ENCODE measurements around the gene NAALADL2.
"Not testable (repeated sequence)": the region's sequence is repeated elsewhere in the genome, so short reads cannot be mapped to it uniquely, and the experiment has no call there.

NAALADL2 gene

GRCh38 chr3:175526609-175527280 is 667.6 kb downstream of the NAALADL2 start:
- DNase-seq (ENCODE audit: extremely low read depth in 1 of 2, low read depth in 1 of 2) = no peak

GRCh38 chr3:175528693-175529092 is 669.6 kb downstream of the NAALADL2 start:
- DNase-seq (ENCODE audit: extremely low read depth in 1 of 2, low read depth in 1 of 2) = not testable (repeated sequence)

- DNase-seq (ENCODE audit: extremely low read depth in 1 of 2, low read depth in 1 of 2) = no peak
Measured at GRCh38 chr3:175535351-175535750, 676.2 kb downstream of the NAALADL2 start.

GRCh38 chr3:175546115-175546514 is 687.0 kb downstream of the NAALADL2 start:
- no peak for DNase-seq (ENCODE audit: extremely low read depth in 1 of 2, low read depth in 1 of 2)

- no peak for DNase-seq (ENCODE audit: extremely low read depth in 1 of 2, low read depth in 1 of 2)
Measured at GRCh38 chr3:175552929-175553328, 693.8 kb downstream of the NAALADL2 start.

- no peak for DNase-seq (ENCODE audit: extremely low read depth in 1 of 2, low read depth in 1 of 2)
Measured at GRCh38 chr3:175554801-175555200, 695.7 kb downstream of the NAALADL2 start.

GRCh38 chr3:175558261-175558660 is 699.1 kb downstream of the NAALADL2 start:
- DNase-seq (ENCODE audit: extremely low read depth in 1 of 2, low read depth in 1 of 2) = no peak

- DNase-seq (ENCODE audit: extremely low read depth in 1 of 2, low read depth in 1 of 2) = no peak
Measured at GRCh38 chr3:175564363-175564762, 705.2 kb downstream of the NAALADL2 start.

GRCh38 chr3:175571096-175571495 is 712.0 kb downstream of the NAALADL2 start:
- DNase-seq (ENCODE audit: extremely low read depth in 1 of 2, low read depth in 1 of 2) = no peak

- no peak for DNase-seq (ENCODE audit: extremely low read depth in 1 of 2, low read depth in 1 of 2)
Measured at GRCh38 chr3:175573226-175573625, 714.1 kb downstream of the NAALADL2 start.

- no peak for DNase-seq (ENCODE audit: extremely low read depth in 1 of 2, low read depth in 1 of 2)
Measured at GRCh38 chr3:175580318-175580717, 721.2 kb downstream of the NAALADL2 start.

- no peak for DNase-seq (ENCODE audit: extremely low read depth in 1 of 2, low read depth in 1 of 2)
Measured at GRCh38 chr3:175585898-175586297, 726.8 kb downstream of the NAALADL2 start.

- DNase-seq (ENCODE audit: extremely low read depth in 1 of 2, low read depth in 1 of 2) = no peak
Measured at GRCh38 chr3:175590745-175591144, 731.6 kb downstream of the NAALADL2 start.

- no peak for DNase-seq (ENCODE audit: extremely low read depth in 1 of 2, low read depth in 1 of 2)
Measured at GRCh38 chr3:175591375-175591774, 732.2 kb downstream of the NAALADL2 start.

- no peak for DNase-seq (ENCODE audit: extremely low read depth in 1 of 2, low read depth in 1 of 2)
Measured at GRCh38 chr3:175593331-175593730, 734.2 kb downstream of the NAALADL2 start.

- no peak for DNase-seq (ENCODE audit: extremely low read depth in 1 of 2, low read depth in 1 of 2)
Measured at GRCh38 chr3:175598740-175599139, 739.6 kb downstream of the NAALADL2 start.

- DNase-seq (ENCODE audit: extremely low read depth in 1 of 2, low read depth in 1 of 2) = no peak
Measured at GRCh38 chr3:175601521-175601920, 742.4 kb downstream of the NAALADL2 start.

GRCh38 chr3:175605851-175606250 is 746.7 kb downstream of the NAALADL2 start:
- DNase-seq (ENCODE audit: extremely low read depth in 1 of 2, low read depth in 1 of 2) = no peak

GRCh38 chr3:175606650-175607318 is 747.6 kb downstream of the NAALADL2 start:
- no peak for DNase-seq (ENCODE audit: extremely low read depth in 1 of 2, low read depth in 1 of 2)

- DNase-seq (ENCODE audit: extremely low read depth in 1 of 2, low read depth in 1 of 2) = no peak
Measured at GRCh38 chr3:175608356-175608755, 749.2 kb downstream of the NAALADL2 start.

GRCh38 chr3:175608911-175609310 is 749.8 kb downstream of the NAALADL2 start:
- no peak for DNase-seq (ENCODE audit: extremely low read depth in 1 of 2, low read depth in 1 of 2)

GRCh38 chr3:175612487-175613196 is 753.5 kb downstream of the NAALADL2 start:
- no peak for DNase-seq (ENCODE audit: extremely low read depth in 1 of 2, low read depth in 1 of 2)
